ENCODE results near the gene CCDC122. TPM values are rescaled to one million over a fixed set of nuclear protein-coding genes. Genes with fewer than 3 reads are reported as not detected.

CCDC122 gene
- total RNA-seq, 1 donor from 2014 or later = 11.5 TPM

DNA sequence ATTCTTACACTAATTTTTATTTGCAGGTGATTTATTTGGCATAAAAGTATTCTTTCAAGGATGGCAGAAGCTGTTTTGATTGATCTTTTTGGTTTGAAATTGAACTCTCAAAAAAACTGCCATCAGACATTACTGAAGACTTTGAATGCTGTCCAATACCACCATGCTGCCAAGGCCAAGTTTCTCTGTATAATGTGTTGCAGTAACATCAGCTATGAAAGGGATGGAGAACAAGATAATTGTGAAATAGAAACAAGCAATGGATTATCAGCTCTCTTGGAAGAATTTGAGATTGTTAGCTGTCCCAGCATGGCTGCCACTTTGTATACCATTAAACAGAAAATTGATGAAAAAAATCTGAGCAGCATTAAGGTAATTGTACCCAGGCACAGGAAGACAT lies 1.4 kb upstream of the CCDC122 start:
- Mint-ChIP-seq H3K27me3 (ENCODE audit: low read depth) (peaks cover 18% of the 10 kb centered on the region), H3K27ac (no peak overlapping the region), H3K36me3 (no peaks in the 10 kb centered on the region), H3K4me3 (no peak overlapping the region), H3K4me1 (peaks cover 28% of the 10 kb centered on the region), H3K9me3 (no peaks in the 10 kb centered on the region)
- DNase-seq (ENCODE audit: low spot score in 2 of 2, unreplicated experiment in 2 of 2) = no peak
- no peak for TF ChIP-seq CTCF (IDR thresholded peaks at IDR 0.05; ENCODE audit: unreplicated experiment)

DNA sequence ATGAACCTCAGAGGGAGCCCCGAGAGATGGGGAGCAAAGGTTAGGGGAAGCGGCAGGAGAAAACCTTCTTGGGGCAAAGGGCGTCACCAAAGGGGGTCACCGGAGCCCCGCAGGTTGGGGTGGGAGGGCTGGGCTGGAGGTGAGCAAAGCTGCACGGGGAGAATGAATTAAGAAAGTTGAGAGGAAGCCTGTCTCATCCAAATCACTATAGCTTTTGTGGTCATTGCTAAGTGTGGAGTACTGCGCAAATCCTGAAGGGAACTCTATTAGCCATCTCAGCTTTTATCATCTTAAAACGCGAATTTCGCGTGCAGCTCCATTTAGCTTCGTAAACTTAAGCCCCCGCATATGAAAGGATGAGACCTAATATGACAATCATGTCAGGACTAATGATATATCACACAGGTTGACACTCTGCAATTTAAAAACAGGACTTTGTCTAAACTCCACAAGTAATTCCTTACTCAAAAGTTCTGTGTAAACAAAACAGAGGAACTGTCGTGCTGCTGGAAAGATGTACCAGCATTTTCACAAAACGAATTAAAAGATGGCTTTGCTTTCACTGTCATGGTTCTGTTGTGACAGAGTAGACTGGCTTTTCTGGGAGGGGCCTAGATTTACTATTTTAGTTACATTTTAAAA lies 795 bp upstream of the CCDC122 start:
- DNase-seq (ENCODE audit: low spot score in 2 of 2, unreplicated experiment in 2 of 2) = no peak
- Mint-ChIP-seq H3K27me3 (ENCODE audit: low read depth) (peaks cover 18% of the 10 kb centered on the region), H3K9me3 (no peaks in the 10 kb centered on the region), H3K4me3 (peak overlapping the region; percentile 83), H3K27ac (peak overlapping the region; percentile 79), H3K36me3 (no peaks in the 10 kb centered on the region), H3K4me1 (peaks cover 28% of the 10 kb centered on the region)
- no peak for TF ChIP-seq CTCF (IDR thresholded peaks at IDR 0.05; ENCODE audit: unreplicated experiment)

GRCh38 chr13:43879755-43880181 lies 228 bp upstream of the CCDC122 start, which contains the start of gene LACC1:
LACC1 (plus strand) TSS chr13:43879904; CDS start chr13:43880986, 1,082 bp downstream.
- Mint-ChIP-seq H3K9me3 (no peaks in the 10 kb centered on the region), H3K4me3 (peak within 1 kb of the TSS; percentile 83), H3K4me1 (peaks cover 28% of the 10 kb centered on the region), H3K36me3 (no peaks in the 10 kb centered on the region), H3K27me3 (ENCODE audit: low read depth) (peaks cover 18% of the 10 kb centered on the region), H3K27ac (peak within 1 kb of the TSS; percentile 93)
- no peak for TF ChIP-seq CTCF (IDR thresholded peaks at IDR 0.05; ENCODE audit: unreplicated experiment)
- peak in 1 of 2 experiments; percentile 42 for DNase-seq (ENCODE audit: low spot score in 2 of 2, unreplicated experiment in 2 of 2)

DNA sequence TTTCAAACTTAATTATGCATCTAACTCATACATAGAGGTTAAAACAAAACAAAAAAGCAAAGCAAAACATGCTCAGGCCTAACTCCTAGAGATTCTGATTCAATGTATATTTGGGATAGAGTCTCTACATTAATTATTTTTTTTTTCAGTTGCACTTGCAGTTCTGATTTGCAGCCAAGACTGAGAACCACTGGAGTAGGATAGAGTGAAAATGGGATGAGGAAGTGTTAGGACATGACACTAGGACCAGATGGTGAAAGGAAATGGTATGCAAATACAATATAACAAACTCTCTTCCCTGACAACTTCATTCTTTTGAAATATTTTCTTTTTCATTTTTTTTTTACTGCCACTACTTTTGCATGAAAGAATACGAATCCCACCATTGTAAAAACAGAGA lies 1.8 kb downstream of the CCDC122 start:
- Mint-ChIP-seq H3K4me1 (peaks cover 30% of the 10 kb centered on the region), H3K9me3 (no peaks in the 10 kb centered on the region), H3K36me3 (no peaks in the 10 kb centered on the region), H3K27ac (peak overlapping the region; percentile 18), H3K4me3 (peak overlapping the region; percentile 32), H3K27me3 (ENCODE audit: low read depth) (peaks cover 18% of the 10 kb centered on the region)
- DNase-seq (ENCODE audit: low spot score in 2 of 2, unreplicated experiment in 2 of 2) = no peak
- no peak for TF ChIP-seq CTCF (IDR thresholded peaks at IDR 0.05; ENCODE audit: unreplicated experiment)

DNA sequence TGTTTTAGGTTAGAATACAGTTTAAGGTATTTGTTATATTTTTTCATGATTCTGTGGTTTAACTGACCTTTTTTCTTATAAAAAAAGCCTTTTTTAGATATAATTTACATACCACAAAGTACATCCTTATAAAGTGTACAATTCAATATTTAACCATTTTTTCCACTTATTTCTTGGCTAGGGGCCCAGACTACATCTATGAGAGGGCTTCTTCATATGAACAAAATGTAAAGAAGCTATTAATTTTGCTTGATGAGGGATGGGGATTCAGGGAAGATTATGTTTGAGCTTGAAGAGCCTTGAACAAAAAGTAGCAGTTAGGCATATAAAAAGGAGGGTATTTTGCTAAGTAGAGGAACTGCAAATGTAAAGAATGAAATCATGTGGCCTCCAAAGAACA lies 2.2 kb downstream of the CCDC122 start:
- no peak for DNase-seq (ENCODE audit: low spot score in 2 of 2, unreplicated experiment in 2 of 2)
- H3K36me3 Mint-ChIP-seq = no peaks in the 10 kb centered on the region
- no peaks in the 10 kb centered on the region for H3K9me3 Mint-ChIP-seq
- H3K27me3 Mint-ChIP-seq (ENCODE audit: low read depth) = peaks cover 18% of the 10 kb centered on the region
- H3K4me1 Mint-ChIP-seq = peaks cover 30% of the 10 kb centered on the region
- H3K27ac Mint-ChIP-seq = peak overlapping the region; percentile 18
- no peak for TF ChIP-seq CTCF (IDR thresholded peaks at IDR 0.05; ENCODE audit: unreplicated experiment)
- peak overlapping the region; percentile 32 for H3K4me3 Mint-ChIP-seq

Data from mesothelial cell of epicardium (in vitro differentiated cells).